ENCODE results near the gene MEX3A.

The MEX3A gene

DNA sequence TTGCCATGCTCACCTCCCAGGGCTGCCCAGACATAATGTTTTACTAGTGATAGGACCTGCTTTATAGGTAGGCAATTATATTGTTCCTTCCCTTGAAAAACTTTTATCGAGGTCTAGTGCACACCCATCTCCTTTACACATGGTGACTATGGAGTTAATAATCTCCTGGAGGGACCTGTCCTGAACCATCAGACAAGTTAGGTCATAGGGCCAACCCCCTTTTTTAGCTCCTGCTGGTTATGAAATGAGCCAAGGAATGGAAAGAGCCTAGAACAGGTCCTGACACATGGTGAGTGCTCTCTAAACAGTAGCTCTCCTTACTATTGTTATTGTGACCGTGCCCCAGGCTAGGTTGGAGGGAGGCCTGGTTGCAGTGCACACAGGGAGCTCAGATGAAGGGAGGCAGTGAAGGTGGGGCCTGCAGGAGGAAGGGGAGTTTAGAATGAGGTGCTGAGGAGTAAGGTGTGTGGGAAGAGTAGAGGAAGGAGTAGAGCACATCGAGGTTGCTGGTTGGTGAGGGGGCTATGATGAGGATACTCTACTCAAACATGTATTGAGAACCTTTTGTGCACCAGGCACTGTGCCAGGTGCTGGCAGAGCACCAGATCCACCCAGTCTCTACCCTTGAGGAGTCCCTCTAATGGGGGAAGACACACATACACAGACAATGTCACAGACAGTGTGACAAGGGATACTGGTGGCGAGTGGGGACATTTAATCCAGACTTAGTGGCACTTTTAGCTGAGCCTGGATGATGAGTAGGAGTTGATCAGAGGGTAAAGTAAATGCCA is 18.1 kb upstream of the MEX3A start:
- H3F3A ChIP-seq (ENCODE audit: control insufficient read depth, insufficient read depth): no peaks in the 10 kb centered on the region
- no peaks in the 10 kb centered on the region for H3K27me3 ChIP-seq (ENCODE audit: control insufficient read depth, low read length)
- H3K4me1 ChIP-seq (ENCODE audit: control insufficient read depth, low read length): peaks cover 44% of the 10 kb centered on the region
- no peaks in the 10 kb centered on the region for H3K36me3 ChIP-seq (ENCODE audit: control insufficient read depth, low read length)
- no peak for TF ChIP-seq EZH2phosphoT487 (IDR thresholded peaks at IDR 0.05; ENCODE audit: borderline replicate concordance, low read length)
- TF ChIP-seq, protein P1, sequence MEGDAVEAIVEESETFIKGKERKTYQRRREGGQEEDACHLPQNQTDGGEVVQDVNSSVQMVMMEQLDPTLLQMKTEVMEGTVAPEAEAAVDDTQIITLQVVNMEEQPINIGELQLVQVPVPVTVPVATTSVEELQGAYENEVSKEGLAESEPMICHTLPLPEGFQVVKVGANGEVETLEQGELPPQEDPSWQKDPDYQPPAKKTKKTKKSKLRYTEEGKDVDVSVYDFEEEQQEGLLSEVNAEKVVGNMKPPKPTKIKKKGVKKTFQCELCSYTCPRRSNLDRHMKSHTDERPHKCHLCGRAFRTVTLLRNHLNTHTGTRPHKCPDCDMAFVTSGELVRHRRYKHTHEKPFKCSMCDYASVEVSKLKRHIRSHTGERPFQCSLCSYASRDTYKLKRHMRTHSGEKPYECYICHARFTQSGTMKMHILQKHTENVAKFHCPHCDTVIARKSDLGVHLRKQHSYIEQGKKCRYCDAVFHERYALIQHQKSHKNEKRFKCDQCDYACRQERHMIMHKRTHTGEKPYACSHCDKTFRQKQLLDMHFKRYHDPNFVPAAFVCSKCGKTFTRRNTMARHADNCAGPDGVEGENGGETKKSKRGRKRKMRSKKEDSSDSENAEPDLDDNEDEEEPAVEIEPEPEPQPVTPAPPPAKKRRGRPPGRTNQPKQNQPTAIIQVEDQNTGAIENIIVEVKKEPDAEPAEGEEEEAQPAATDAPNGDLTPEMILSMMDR (IDR thresholded peaks at IDR 0.05; ENCODE audit: low read depth, low read length, poor library complexity, severe bottlenecking): no peak
- H3K4me2 ChIP-seq (ENCODE audit: low read length): no peak overlapping the region
- no peaks in the 10 kb centered on the region for H3K9me2 ChIP-seq (replicated peaks; ENCODE audit: control insufficient read depth, low read length)
- no peaks in the 10 kb centered on the region for H3K9me3 ChIP-seq (ENCODE audit: control insufficient read depth, insufficient read depth, low read length)
- no peaks in the 10 kb centered on the region for H4K20me1 ChIP-seq (ENCODE audit: control insufficient read depth, insufficient read depth, low read depth, low read length)
- H3K4me3 ChIP-seq (ENCODE audit: low read length): no peak overlapping the region
- no peak overlapping the region for H3K27ac ChIP-seq (ENCODE audit: low read depth, low read length)
- H3K79me2 ChIP-seq (ENCODE audit: control insufficient read depth, low read length): no peaks in the 10 kb centered on the region

DNA sequence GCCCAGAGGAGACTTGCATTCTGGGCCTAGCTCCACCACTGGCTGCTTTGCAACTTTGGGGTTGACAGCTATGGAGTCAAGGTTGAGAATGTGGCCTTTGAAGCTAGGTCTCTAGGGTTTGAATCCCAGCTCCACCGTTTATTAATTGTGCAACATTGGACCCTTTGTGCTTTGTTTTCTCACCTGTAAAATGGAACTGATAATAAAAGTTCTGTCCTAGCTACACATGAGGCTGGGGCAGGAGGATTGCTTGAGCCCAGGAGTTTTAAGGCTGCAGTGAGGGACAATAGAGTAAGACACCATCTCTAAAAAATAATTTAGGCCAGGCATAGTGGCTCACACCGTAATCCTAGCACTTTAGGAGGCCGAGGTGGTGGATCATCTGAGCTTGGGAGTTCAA is 17.0 kb upstream of the MEX3A start:
- H3K4me1 ChIP-seq (ENCODE audit: control insufficient read depth, low read length): peaks cover 33% of the 10 kb centered on the region
- H4K20me1 ChIP-seq (ENCODE audit: control insufficient read depth, insufficient read depth, low read depth, low read length): no peaks in the 10 kb centered on the region
- H3K79me2 ChIP-seq (ENCODE audit: control insufficient read depth, low read length): no peaks in the 10 kb centered on the region
- no peak overlapping the region for H3K27ac ChIP-seq (ENCODE audit: low read depth, low read length)
- no peaks in the 10 kb centered on the region for H3K9me3 ChIP-seq (ENCODE audit: control insufficient read depth, insufficient read depth, low read length)
- H3K36me3 ChIP-seq (ENCODE audit: control insufficient read depth, low read length): no peaks in the 10 kb centered on the region
- H3F3A ChIP-seq (ENCODE audit: control insufficient read depth, insufficient read depth): no peaks in the 10 kb centered on the region
- no peaks in the 10 kb centered on the region for H3K27me3 ChIP-seq (ENCODE audit: control insufficient read depth, low read length)
- no peak overlapping the region for H3K4me2 ChIP-seq (ENCODE audit: low read length)
- no peaks in the 10 kb centered on the region for H3K9me2 ChIP-seq (replicated peaks; ENCODE audit: control insufficient read depth, low read length)
- TF ChIP-seq, protein P1 (IDR thresholded peaks at IDR 0.05; ENCODE audit: low read depth, low read length, poor library complexity, severe bottlenecking): no peak
- TF ChIP-seq EZH2phosphoT487 (IDR thresholded peaks at IDR 0.05; ENCODE audit: borderline replicate concordance, low read length): no peak
- H3K4me3 ChIP-seq (ENCODE audit: low read length): no peak overlapping the region

DNA sequence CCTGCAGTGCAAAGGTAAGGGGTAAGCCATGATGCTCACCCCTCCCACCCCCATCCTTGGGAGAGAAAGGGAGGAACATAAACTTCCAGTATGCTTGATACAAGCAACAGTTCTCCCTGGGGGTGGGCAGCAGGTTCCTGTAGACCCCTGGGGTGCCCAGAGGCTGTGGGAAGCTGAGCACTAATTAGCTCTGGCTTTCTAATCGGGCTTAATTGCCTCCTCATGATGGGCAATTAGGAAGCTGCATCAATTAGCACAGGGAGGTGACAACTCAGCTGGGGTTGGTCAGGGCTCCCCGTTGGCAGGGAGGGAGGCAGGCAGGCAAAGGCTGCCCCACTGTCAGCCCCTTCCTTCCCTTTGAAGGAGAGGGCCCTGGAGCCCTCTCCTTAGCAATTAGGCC is 16.5 kb upstream of the MEX3A start:
- H4K20me1 ChIP-seq (ENCODE audit: control insufficient read depth, insufficient read depth, low read depth, low read length): no peaks in the 10 kb centered on the region
- H3K9me3 ChIP-seq (ENCODE audit: control insufficient read depth, insufficient read depth, low read length): no peaks in the 10 kb centered on the region
- H3K4me3 ChIP-seq (ENCODE audit: low read length): no peak overlapping the region
- no peak overlapping the region for H3K4me2 ChIP-seq (ENCODE audit: low read length)
- H3K9me2 ChIP-seq (replicated peaks; ENCODE audit: control insufficient read depth, low read length): no peaks in the 10 kb centered on the region
- no peak overlapping the region for H3K27ac ChIP-seq (ENCODE audit: low read depth, low read length)
- no peaks in the 10 kb centered on the region for H3K27me3 ChIP-seq (ENCODE audit: control insufficient read depth, low read length)
- H3K36me3 ChIP-seq (ENCODE audit: control insufficient read depth, low read length): no peaks in the 10 kb centered on the region
- TF ChIP-seq, protein P1 (IDR thresholded peaks at IDR 0.05; ENCODE audit: low read depth, low read length, poor library complexity, severe bottlenecking): no peak
- TF ChIP-seq EZH2phosphoT487 (IDR thresholded peaks at IDR 0.05; ENCODE audit: borderline replicate concordance, low read length): no peak
- no peaks in the 10 kb centered on the region for H3F3A ChIP-seq (ENCODE audit: control insufficient read depth, insufficient read depth)
- peaks cover 28% of the 10 kb centered on the region for H3K4me1 ChIP-seq (ENCODE audit: control insufficient read depth, low read length)
- no peaks in the 10 kb centered on the region for H3K79me2 ChIP-seq (ENCODE audit: control insufficient read depth, low read length)
